Fibroblast of pulmonary artery (primary cell): Measurements from ENCODE around the gene RPS25.
"Not testable (repeated sequence)": the region's sequence is repeated elsewhere in the genome, so short reads cannot be mapped to it uniquely, and the experiment has no call there.

Experiments
- DNase-seq: peaks from one replicate; pipeline ENCODE4 v3.0.0-alpha.2; 2010; ENCODE audit warnings: low read depth
- H3K4me3 ChIP-seq: replicated peaks from 2 replicates; pipeline ENCODE4 v1.5.1; 2011; ENCODE audit warnings: low read depth, mild to moderate bottlenecking, control low read depth, low read length, moderate library complexity
- CTCF ChIP-seq: IDR thresholded peaks from 2 replicates; pipeline ENCODE4 v1.5.1; 2011; ENCODE audit warnings: mild to moderate bottlenecking, control low read depth, low read length, inconsistent platforms; ENCODE audit errors: missing control alignments

RPS25 gene

GRCh38 chr11:119038884-119039283 lies 20.7 kb upstream of the RPS25 start:
- DNase-seq, result no peak
- TF ChIP-seq CTCF, result no peak
- no peak overlapping the region for H3K4me3 ChIP-seq

DNA sequence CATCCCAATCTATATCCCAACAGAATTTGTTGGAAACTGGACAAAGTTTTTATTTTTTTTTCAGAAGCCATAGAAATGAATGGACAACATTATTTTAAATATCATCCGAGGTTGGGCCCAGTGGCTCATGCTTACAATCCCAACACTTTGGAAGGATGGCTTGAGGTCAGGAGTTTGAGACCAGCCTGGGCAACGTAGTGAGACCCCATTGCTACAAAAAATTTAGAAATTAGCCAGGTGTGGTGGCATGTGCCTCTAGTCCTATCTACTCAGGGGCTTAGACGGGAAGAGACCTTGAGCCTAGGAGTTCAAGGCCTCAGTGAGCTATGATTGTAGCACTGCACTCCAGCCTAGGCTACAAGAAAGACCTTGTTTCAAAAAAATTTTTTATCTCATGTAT lies 16.7 kb upstream of the RPS25 start:
- DNase-seq, result no peak
- no peak overlapping the region for H3K4me3 ChIP-seq
- TF ChIP-seq CTCF, result no peak

- not testable (repeated sequence) for H3K4me3 ChIP-seq, DNase-seq
Observed at GRCh38 chr11:119033421-119033820, 15.3 kb upstream of the RPS25 start.

- no peak for TF ChIP-seq CTCF
- DNase-seq, result no peak
- H3K4me3 ChIP-seq, result no peak overlapping the region
Observed at GRCh38 chr11:119031912-119032280, 13.8 kb upstream of the RPS25 start.

- peak within 1 kb of the TSS; percentile 89 for H3K4me3 ChIP-seq
- no peak for TF ChIP-seq CTCF
- DNase-seq, result peak; percentile 98
Observed at GRCh38 chr11:119030329-119031047, 12.3 kb upstream of the RPS25 start, which contains the start of gene SLC37A4. TSS of gene SLC37A4 (minus strand) at chr11:119030877.

DNA sequence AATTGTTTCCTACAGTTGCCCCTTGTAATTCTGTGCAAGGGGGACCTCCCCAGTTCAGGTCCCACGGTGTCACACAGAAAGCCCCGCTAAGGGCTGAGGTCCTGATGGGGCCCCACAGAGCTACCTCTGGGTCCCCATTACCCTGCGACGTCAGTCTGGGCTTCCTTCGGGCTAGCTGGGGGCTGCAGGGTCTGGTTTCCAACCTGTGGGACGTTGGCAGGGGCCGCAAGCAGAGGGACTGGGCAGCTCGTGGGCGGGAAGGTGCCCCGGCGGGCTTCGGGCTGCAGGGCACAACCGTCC lies 11.8 kb upstream of the RPS25 start:
- no peak for TF ChIP-seq CTCF
- DNase-seq, result no peak
- peak overlapping the region; percentile 89 for H3K4me3 ChIP-seq

- no peak for TF ChIP-seq CTCF
- no peak overlapping the region for H3K4me3 ChIP-seq
- DNase-seq, result no peak
Observed at GRCh38 chr11:119029340-119030028, 11.3 kb upstream of the RPS25 start.
